HG02763 (cell line): ENCODE measurements around the gene CETP.
A peak's percentile ranks its signal among the peaks of the same experiment; 100 is the strongest.
"Not testable (repeated sequence)": the region's sequence is repeated elsewhere in the genome, so short reads cannot be mapped to it uniquely, and the experiment has no call there.

ENCODE experiments used
- ATAC-seq: cut with Tn5 transposase; IDR thresholded peaks from one replicate; pipeline ENCODE4 v1.9.1; 2021; ENCODE audit warnings: mild to moderate bottlenecking, moderate library complexity; ENCODE audit not compliant: unreplicated experiment

Gene CETP

DNA sequence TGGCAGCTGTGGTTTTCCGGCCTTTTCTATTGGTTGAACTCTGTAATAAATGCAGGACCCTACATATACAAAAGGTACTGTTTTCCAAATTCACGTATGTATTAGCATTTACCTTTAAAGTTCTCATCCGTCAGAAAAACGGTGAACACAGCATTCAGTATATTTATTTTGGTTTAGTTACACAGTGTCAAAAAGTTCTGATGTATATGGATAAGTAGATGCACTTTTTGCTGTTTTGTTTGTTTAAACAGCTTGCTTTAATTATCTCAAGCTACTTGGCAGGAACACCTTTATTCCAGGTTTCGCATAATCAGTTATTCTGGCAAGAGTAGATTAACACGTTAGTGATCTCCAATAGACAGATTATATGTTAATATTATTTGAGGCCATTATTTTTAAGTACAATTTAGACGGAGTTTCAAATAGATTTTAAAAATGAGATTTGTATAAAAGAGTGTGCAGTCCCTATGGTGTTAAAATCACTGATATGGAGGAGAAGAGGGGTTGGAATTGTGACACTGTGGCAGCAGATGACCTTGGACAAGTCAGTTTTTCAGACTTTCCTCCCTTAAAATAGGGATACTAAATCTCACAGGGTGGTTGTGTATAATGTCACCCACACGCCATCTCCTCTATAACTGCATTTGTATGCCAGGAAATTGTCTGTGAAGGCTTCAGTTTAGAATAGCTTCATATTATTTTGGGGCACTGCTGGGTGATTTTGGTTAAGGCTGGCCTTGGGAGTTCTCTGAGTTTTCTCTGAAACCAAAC, 27.7 kb upstream of the CETP start:
- ATAC-seq, result no peak

DNA sequence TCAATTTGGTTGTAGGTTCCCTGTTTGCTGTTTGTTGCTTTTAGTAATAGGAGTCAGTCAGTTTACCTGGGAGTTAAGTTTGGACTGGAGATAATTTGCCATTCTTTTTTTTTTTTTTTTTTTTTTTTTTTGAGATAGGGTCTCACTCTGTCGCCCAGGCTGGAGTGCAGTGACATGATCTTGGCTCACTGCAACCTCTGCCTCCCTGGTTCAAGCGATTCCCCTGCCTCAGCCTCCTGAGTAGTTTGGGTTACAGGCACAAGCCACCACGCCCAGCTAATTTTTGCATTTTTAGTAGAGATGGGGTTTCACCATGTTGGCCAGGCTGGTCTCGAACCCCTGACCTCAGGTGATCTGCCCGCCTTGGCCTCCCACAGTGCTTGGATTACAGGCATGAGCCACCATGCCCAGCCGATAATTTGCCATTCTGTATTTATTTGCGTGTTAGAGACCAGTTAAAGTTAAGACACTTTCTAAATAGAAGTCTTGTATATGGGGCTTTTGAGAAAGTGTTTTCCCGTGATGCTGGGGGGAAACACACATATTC, 27.1 kb upstream of the CETP start:
- not testable (repeated sequence) for ATAC-seq

DNA sequence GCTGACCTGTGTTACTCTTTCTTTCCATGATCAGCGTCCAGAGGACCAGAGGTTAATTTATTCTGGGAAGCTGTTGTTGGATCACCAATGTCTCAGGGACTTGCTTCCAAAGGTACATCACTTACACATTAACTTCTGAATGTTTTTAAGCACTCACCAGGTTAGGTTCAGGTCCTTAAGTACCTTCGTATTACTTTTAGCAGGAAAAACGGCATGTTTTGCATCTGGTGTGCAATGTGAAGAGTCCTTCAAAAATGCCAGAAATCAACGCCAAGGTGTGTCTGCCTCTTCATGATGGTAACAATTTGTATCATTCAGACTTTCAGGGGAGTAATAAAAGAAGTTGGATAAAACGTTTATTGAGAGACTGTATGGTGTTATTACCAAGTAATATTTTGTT, 26.5 kb upstream of the CETP start:
- ATAC-seq, result no peak

DNA sequence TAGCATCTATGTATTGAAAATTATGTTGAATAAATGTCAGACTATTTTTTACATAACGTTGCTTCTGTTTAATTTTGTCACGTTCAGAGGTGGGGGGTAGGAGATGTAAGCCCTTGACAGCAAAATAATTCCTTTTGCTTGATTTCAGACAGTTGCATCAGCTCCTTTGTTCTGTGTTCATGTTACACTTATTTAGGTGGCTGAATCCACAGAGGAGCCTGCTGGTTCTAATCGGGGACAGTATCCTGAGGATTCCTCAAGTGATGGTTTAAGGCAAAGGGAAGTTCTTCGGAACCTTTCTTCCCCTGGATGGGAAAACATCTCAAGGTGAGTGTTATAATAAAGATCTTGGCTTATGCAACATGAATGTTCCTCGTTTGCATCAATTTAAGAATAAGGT, 25.3 kb upstream of the CETP start:
- no peak for ATAC-seq

DNA sequence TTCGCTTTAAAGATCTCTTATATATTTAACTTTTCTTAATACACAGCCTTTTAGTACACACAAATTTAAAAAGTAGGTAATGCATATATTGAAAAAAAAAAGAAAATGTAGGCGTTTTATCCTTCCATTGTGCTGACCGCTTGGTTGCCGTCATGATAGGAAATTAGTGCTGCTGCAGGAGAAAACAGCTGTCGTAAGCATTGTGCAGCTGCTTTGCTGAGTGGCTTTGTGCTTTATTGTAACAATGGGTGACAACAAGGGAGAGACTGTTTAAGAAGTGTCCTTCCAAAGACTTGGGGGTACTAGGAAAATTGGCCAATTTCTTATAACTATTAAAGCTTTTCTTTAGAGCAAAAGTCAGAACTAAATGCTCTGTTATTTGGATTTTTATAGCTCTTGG, 24.8 kb upstream of the CETP start:
- no peak for ATAC-seq

DNA sequence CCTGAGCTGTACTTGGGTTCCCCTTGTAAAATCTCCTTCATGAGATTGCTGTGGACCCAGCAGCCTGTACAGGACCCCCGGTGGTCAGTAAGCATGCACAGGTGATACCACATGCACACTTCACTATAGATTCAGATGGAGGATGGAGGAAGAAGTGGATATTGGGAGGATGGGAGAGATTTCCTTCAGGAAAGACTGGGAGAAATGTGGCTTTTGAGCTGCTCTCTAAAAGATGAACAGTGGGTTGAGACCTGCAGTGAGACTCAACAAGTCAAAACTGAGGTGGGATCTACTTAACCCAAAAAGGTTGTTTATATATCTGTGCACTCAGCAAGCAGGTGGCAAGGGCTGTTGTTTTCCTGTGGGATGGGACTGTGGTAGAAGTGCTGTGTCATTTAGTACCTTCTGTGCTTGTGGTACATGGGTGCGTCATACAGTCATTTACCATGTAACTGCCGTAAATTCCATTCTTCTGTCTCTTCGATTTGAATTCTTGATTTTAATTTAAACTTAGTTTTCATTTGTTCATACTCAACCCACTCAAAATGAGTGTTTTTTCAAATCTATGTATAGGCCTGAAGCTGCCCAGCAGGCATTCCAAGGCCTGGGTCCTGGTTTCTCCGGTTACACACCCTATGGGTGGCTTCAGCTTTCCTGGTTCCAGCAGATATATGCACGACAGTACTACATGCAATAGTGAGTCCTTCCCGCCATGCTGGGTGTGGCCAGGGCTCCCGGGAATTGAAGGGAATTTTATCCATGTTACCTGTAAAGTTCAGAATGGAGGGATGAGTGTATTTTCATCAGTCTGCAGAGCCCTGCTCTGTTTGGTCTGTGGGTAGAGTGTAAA, 22.9 kb upstream of the CETP start:
- ATAC-seq, result no peak

DNA sequence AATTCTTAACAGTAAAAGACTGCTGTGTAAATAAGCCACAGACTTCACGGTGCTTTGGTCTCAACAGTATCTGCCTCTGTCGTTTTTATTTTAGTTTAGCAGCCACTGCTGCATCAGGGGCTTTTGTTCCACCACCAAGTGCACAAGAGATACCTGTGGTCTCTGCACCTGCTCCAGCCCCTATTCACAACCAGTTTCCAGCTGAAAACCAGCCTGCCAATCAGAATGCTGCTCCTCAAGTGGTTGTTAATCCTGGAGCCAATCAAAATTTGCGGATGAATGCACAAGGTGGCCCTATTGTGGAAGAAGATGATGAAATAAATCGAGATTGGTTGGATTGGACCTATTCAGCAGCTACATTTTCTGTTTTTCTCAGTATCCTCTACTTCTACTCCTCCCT, 21.9 kb upstream of the CETP start:
- ATAC-seq, result no peak

DNA sequence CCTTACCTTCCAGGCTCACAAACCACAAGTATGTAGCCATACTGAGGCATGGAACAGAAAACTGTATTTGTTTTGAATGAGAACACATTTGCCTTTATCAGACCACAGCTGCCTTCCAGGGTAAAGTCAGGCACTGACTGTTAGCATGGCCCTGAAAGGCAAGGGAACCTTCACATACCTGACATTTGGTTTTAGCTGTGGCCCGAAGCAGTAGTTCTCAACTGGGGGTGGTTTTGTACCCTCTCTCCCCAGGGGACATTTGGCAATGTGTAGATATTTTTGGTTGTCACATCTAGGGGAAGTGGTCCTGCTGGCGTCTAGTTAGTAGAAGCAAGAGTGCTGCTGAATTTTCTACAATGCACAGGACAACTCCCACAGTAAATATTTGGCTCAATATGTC, 20.7 kb upstream of the CETP start:
- ATAC-seq, result no peak

DNA sequence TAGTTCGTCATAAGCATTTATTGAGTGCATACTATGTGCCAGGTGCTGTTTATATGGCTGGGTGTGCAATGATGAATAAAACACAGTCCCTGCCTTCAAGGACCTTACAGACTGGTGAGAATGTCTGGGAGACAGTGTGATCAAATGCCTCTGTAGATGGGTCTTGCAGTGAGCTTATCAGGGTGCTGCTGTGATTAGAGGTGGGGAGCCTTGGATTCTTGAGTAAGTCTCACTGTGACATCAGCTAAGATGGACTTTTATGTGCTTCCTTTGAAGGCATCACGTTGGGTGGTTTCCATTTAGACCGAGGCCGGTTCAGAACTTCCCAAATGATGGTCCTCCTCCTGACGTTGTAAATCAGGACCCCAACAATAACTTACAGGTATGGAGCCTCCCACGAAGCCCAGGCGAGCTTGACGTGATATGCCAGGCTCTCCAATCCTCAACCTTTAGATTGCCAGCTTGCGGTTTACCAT, 19.9 kb upstream of the CETP start:
- ATAC-seq, result no peak

DNA sequence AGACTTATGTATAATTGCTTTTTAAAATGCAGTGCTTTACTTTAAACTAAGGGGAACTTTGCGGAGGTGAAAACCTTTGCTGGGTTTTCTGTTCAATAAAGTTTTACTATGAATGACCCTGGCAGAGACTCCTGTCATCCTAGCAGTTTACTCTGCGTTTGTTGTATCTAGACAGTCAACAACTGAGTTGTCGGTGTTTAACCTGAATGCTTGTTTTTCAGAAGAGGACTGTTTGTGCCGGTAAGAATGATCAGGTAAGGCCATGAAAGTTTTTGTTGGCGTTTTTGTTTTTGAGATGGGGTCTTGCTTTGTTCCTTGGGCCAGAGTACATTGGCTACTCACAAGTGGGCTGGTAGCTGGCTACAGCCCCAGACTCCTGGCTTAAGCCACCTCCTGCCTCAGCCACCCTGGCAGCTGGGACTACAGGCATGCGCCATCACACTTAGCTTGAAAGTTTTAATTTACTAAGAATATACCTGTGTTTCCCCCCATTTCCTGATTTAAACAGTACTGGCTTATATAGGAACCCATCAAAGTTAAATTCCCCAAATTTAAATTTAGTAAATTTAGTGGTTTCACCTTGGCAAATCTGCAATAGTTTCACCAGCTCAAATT, 17.9 kb upstream of the CETP start:
- ATAC-seq, result no peak

DNA sequence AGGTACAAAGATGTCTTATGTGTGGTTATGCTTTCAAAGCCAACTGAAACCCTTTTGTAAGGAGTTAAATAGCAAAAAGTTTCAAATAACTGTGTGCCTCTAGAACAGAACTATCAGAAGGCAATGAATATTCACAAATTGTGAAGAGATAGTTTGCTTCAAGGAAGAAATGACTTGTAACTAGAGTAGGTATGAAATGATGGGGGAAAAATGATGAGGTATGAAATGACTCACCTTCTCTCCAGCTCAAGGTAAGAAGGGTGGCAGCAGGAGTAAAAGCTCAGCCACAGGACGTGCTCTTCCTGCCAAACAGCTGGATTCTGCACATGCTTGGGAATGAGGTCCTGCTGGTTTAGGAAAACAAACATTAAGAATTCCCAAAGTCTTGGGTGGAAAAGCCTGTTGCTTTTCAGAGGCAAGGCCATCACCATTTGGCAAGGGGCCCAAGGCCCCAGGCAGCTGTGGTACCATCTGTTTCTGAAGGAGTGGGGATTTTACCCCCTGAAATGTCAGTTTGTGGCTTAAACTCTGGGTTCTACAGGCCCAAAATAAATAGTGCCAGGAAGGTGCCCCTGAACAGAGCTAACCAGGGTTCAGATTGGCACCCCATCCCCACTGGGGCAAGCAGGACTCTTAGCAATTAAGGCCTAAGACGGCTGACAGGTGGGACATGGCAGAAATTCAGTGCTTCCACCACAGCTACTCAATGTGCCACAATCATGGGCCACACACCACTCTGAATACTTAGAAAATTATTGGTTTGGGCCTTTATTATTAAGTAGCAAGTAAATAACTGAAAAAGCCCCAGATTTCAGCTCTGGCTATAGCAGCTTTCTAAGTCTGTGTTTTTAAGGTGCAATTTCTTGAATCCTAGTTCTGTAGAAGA, 16.6 kb upstream of the CETP start:
- no peak for ATAC-seq

DNA sequence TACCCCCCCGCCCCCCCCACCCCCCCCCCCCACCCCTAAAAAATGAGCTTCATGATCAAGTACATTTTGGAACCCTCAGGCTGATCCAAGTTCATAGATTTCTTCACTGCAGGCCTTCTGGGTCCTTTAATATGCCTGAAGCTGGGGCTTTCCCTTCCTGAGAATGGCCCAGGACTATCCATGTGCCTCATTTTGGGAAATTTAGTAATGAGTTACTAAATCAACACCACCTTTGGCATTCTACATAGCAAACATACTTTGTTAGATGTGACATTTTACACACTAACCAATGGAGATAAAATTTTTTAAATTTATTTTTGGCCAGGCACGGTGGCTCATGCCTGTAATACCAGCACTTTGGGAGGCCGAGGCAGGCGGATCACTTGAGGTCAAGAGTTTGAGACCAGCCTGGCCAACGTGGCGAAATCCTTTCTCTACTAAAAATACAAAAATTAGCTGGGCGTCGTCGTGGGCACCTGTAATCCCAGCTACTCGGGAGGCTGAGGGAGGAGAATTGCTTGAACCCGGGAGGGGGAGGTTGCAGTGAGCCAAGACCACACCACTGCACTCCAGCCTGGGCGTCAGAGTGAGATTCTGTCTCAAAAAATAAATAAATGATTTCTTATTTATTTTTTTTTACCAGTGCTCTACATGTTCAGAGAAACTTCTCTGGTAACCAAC, 15.8 kb upstream of the CETP start:
- no peak for ATAC-seq

DNA sequence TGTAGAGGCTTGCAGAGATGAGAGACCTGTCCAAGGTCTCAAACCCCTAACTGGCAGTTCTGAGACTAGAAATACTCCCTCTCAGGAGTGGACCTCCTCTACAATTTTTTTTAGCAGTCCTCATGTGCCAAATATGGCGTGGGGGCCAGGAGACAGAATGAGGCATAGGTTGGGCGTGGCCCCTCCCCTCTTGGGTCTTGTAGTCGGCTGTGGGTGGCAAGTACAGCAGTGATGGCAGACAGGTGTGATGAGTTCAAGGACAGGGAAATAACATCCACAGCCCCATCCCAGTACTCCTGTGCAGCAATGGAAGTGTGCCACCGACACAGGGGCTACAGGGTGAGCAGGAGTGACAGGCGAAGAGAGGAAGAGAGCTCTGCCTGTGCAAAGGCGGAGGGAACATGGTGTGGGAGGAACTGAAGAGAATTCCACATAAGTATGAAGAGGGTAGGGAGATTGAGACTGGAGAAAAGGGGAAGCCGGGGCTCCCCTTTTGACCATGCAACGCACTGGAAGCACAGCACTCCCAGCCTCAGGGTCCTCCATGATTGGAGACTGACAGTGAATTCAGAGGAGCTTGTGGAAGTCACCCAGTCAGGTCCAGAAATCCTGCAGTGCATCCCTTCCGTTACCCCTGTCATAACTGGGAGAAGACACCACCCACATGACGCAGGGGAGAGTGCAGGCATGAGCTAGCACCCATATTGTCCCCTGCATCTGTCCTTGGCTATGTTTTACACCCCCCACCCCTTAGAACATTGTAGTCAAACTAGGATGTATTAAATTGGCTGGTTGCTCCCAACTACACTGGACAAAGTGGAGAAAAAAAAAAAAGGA, 14.8 kb upstream of the CETP start:
- no peak for ATAC-seq

DNA sequence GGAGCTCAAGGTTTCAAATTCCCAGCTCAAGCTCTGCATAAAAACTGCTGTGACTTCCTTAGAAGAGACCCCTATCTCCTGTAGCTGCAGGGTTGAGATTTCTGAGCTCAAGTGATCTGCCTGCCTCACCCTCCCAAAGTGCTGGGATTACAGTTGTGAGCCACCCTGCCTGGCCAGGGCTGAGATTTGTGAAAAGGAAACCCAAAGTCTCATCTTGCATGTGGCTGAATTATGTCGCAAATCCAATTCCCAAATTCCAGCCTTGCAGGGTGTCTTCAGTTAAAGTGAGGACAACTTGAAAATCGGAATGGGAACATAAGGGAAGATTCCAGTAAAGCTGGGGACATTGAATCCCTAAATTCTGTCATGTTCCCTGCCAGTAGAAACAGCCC, 14.2 kb upstream of the CETP start:
- no peak for ATAC-seq

DNA sequence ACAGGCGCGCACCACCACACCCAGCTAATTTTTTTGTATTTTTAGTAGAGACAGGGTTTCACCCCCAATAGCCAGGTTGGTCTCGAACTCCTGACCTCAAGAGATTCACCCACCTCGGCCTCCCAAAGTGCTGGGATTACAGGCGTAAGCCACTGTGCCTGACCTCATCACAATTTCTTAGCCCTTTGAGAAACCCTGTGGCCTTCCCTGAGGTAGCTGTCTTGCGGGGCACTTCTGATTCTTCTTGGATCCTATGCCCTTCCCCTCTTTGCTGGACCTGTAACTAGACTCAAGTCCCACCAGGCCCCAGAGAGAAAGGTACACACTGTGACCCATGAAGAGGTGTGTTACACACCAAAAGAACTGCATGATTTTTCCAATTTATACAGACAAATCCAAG, 13.5 kb upstream of the CETP start:
- no peak for ATAC-seq

DNA sequence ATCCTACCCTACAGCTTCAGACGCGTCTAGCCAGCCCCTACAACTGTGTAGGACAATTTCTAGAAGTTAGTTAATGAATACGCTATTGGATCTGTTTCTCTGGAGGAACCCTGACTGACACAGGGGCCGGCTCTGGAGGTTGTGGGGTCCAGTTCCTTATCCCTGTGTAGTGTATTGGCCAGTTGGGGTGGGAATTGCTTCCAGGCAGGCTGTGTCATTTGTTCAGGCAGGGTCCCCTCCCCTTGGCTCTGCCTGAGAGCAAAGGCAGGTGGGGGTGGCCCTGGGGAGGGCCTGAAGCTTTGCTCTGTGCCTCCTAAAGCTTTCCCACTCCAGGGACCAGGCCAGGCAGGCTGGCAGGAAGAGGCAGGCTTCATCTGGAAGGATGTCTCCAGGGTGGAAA, 11.7 kb upstream of the CETP start:
- ATAC-seq, result no peak

DNA sequence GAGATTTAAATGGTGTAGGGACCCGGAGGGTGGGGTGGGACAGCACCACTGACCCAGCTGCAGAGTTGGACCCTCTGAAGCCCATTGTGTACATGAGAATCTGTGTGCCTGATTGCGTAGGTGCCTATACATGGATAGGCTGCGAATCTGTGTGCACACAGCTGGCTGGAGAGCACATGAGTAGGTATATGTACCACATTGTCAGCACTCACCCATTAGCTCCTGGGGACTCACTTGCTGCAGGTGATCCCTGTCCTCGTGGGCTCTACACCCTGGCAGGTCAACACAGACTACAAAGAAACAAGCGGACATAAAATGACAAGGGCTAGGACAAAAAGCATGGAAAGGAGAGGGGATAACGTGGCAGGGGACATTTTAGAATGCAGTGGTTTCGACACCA, 11.3 kb upstream of the CETP start:
- ATAC-seq, result no peak

DNA sequence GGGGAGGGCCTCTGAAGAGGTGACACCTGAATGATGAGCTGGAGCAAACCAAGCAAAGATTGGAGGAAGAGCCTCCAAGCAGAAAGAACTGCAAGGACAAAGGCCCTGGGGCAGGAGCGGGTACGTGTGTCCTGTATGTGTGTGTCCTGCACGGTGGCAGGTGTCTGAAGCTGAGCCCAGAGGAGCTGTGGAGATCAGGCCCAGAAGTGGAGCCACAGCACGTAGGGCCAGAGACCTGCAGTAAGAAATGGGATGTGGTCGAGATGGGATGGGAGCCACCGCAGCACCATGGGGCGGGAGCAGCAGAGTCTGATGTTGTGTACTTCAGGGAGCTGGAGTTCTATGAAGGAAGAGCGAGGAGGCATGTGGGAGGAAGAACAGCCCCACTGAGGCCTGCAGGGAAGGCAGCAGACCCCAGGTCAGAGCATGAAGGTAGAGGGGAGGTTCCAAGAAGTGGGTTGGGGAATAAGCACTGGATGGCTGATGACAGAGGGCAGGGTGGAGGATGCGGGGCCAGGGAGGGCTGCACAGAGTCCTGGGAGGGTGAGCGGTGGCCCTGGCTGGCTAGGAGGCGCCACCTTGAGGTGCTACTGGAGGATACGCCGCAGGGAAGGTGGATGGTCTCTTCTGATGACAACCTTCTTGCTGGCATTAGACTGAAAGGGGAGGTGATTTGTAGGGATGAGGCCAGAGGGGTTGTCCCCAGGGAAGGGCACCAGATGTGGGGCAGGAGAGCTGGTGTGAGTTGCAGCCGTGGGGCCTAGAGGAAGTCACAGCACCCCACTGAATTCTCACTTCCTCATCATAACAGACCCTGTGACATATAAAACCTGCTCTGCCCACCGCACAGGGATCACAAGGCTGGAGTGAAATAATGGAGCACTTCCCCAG, 10.6 kb upstream of the CETP start:
- peak; percentile 39 for ATAC-seq
